K562 (cell line): ENCODE data around the gene TMEM132E. TPM values are rescaled to one million over a fixed set of nuclear protein-coding genes. Genes with fewer than 3 reads are reported as not detected.

Experiments
- ARID4B ChIP-seq: sonication (generic); formaldehyde crosslinking; IDR thresholded peaks from 2 replicates; pipeline ENCODE4 v1.8.0; 2022; ENCODE audit warnings: mild to moderate bottlenecking, missing genetic modification reagents
- BDP1 ChIP-seq: IDR thresholded peaks from 3 replicates; pipeline ENCODE4 v1.6.1; 2011; ENCODE audit not compliant: insufficient read length, insufficient read depth
- CBX5 ChIP-seq: IDR thresholded peaks from 2 replicates; pipeline ENCODE4 v1.6.1; 2014; ENCODE audit warnings: low read depth, borderline replicate concordance
- ETV5 ChIP-seq: sonication (generic); formaldehyde crosslinking; IDR thresholded peaks from 2 replicates; pipeline ENCODE4 v1.4.0; 2020; ENCODE audit warnings: low read depth, mild to moderate bottlenecking, missing genetic modification reagents
- JUNB ChIP-seq: fragments of 450-650 bp; formaldehyde crosslinking; conservative IDR thresholded peaks from 2 replicates; pipeline ENCODE4 v1.4.0; 2020; ENCODE audit warnings: mild to moderate bottlenecking
- MIER1 ChIP-seq: fragments of 450-650 bp; IDR thresholded peaks from 2 replicates; pipeline ENCODE4 v1.6.1; 2016; ENCODE audit warnings: antibody characterized with exemption, mild to moderate bottlenecking, low read depth
- POU5F1 ChIP-seq: fragments of 150-350 bp; IDR thresholded peaks from 2 replicates; pipeline ENCODE4 v1.6.1; 2014; ENCODE audit warnings: borderline replicate concordance, low read length, low read depth, mild to moderate bottlenecking; ENCODE audit not compliant: partially characterized antibody
- SP1 ChIP-seq: sonication (generic); formaldehyde crosslinking; IDR thresholded peaks from 2 replicates; pipeline ENCODE4 v1.8.1; 2022; ENCODE audit warnings: mild to moderate bottlenecking, missing genetic modification reagents
- TCF7 ChIP-seq: sonication (generic); IDR thresholded peaks from 2 replicates; pipeline ENCODE4 v1.6.1; 2016; ENCODE audit warnings: antibody characterized with exemption, borderline replicate concordance
- ZNF830 ChIP-seq: fragments of 250-450 bp; sonication (Bioruptor Pico); IDR thresholded peaks from 2 replicates; pipeline ENCODE4 v1.5.0; 2021; ENCODE audit warnings: mild to moderate bottlenecking
- polyA plus RNA-seq, 8 experiments: library from polyadenylated mRNA; depleted of rRNA in 4 of 8; stranded (reverse) in 5 of 8; unstranded in 3 of 8; fragments of >200 nt; fragmentation: Nextera tagmentation in 2 of 8; fragmentation: Illumina TruSeq in 1 of 8; extraction: Ambion mirVana in 2 of 8; extraction: Trizol in 1 of 8; gene quantifications; 2 replicates each; pipeline versions ENCODE4 v1.2.1 to v1.2.3, GENCODE V29; 2011 to 2014; ENCODE audit warnings: inconsistent platforms in 1 of 8, missing spikeins in 1 of 8
- total RNA-seq, 7 experiments: library from RNA; depleted of rRNA in 6 of 7; stranded (reverse); fragments of >200 nt in 6 of 7; fragmentation: Illumina TruSeq in 2 of 7; extraction: Trizol in 2 of 7; gene quantifications; 2 replicates each; pipeline versions ENCODE4 v1.2.1 to v1.2.3, GENCODE V29; 2011 to 2021; ENCODE audit warnings: low replicate concordance in 1 of 7
- TF ChIP-seq, protein P1 (sequence below): IDR thresholded peaks from 3 replicates; pipeline ENCODE4 v1.6.1; 2011; ENCODE audit warnings: borderline replicate concordance, mild to moderate bottlenecking, moderate library complexity; ENCODE audit not compliant: insufficient read length; ENCODE audit errors: extremely low read depth

Gene TMEM132E
- total and polyA plus RNA-seq, 9 of the 15 experiments (the other 6 are each of a cell fraction or from before 2014, with no cell fraction given): not detected

DNA sequence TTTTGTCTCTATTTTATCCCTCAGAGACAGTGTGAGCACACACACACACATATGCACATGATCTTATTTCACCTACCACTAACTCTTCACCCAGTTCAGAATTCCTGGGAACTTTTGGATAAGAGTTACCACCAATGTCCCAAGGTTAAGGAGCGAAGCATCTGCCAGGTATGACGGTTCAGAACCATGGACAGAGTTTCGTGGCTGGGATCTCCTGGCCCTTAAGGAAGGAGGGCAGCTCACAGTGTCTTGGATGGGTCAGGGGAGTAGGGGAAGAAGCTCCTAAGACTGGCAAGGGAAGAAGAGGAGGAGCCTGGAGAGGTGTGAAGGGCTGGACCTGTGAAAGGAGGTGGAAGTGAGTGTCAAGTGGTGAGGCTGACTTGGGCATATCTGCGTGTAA is 23.0 kb upstream of the TMEM132E start (continued):
- TF ChIP-seq JUNB (CRISPR knock-in tag) (no peak), CBX5 (no peak), ZNF830 (CRISPR knock-in tag) (no peak), MIER1 (peak; percentile 87), SP1 (no peak), ARID4B (CRISPR knock-in tag) (no peak), BDP1 (no peak), ETV5 (no peak), TCF7 (no peak), POU5F1 (no peak)
- TF ChIP-seq, protein P1, sequence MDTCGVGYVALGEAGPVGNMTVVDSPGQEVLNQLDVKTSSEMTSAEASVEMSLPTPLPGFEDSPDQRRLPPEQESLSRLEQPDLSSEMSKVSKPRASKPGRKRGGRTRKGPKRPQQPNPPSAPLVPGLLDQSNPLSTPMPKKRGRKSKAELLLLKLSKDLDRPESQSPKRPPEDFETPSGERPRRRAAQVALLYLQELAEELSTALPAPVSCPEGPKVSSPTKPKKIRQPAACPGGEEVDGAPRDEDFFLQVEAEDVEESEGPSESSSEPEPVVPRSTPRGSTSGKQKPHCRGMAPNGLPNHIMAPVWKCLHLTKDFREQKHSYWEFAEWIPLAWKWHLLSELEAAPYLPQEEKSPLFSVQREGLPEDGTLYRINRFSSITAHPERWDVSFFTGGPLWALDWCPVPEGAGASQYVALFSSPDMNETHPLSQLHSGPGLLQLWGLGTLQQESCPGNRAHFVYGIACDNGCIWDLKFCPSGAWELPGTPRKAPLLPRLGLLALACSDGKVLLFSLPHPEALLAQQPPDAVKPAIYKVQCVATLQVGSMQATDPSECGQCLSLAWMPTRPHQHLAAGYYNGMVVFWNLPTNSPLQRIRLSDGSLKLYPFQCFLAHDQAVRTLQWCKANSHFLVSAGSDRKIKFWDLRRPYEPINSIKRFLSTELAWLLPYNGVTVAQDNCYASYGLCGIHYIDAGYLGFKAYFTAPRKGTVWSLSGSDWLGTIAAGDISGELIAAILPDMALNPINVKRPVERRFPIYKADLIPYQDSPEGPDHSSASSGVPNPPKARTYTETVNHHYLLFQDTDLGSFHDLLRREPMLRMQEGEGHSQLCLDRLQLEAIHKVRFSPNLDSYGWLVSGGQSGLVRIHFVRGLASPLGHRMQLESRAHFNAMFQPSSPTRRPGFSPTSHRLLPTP: no peak
